Testis (tissue), 3 donors: ENCODE data around the gene CEP72. TPM values are rescaled to one million over a fixed set of nuclear protein-coding genes. Genes with fewer than 3 reads are reported as not detected.

Source experiments
- DNase-seq: peaks from one replicate; pipeline ENCODE4 v3.0.0-alpha.2; 2019
- H3K27ac ChIP-seq, 2 donors: fragments of 200-600 bp; sonication (generic); one replicate each; pipeline ENCODE4 v1.5.1; 2019
- H3K27me3 ChIP-seq: fragments of 200-600 bp; sonication (generic); one replicate; pipeline ENCODE4 v1.5.1; 2019
- H3K36me3 ChIP-seq: fragments of 200-600 bp; sonication (generic); one replicate; pipeline ENCODE4 v1.5.1; 2017; ENCODE audit warnings: low read depth; ENCODE audit errors: missing control alignments
- H3K4me1 ChIP-seq: fragments of 200-600 bp; sonication (generic); one replicate; pipeline ENCODE4 v1.5.1; 2019
- H3K4me3 ChIP-seq, 2 donors: fragments of 200-600 bp; sonication (generic); one replicate each; pipeline ENCODE4 v1.5.1; 2017 to 2019
- H3K9me3 ChIP-seq: fragments of 200-600 bp; sonication (generic); one replicate; pipeline ENCODE4 v1.5.1; 2017
- POLR2A ChIP-seq: fragments of 450-650 bp; IDR thresholded peaks from one replicate; pipeline ENCODE4 v1.6.1; 2017; ENCODE audit warnings: antibody characterized with exemption, mild to moderate bottlenecking, moderate library complexity
- WGBS, 2 donors: methylation state at CpG; one replicate each; pipeline ENCODE4 v1.1.5; 2018; 5-methylcytosine and 5-hydroxymethylcytosine counted together
- intact Hi-C: fragments of 100-400 bp; cut with DNase I; formaldehyde crosslinking; loops from one replicate; pipeline ENCODE4 v1.15.1; 2023; ENCODE audit warnings: low total_unique reads
- polyA plus RNA-seq: library from polyadenylated mRNA; stranded (reverse); fragments of 350-450 nt; fragmentation: Illumina TruSeq; extraction: RNeasy Lipid Tissue Mini Kit (QIAGEN cat#74804); gene quantifications from one replicate; pipeline ENCODE4 v1.2.3, GENCODE V29; 2014; ENCODE audit warnings: low read depth, low replicate concordance; ENCODE audit not compliant: insufficient read depth
- total RNA-seq, 2 donors: library from RNA; depleted of rRNA; stranded (reverse); fragments of >200 nt; gene quantifications; one replicate each; pipeline ENCODE4 v1.2.3, GENCODE V29; 2016
- TF ChIP-seq, protein P1 (sequence below), 3 experiments: fragments of 450-650 bp in 2 of 3; fragments of 200-600 bp in 1 of 3; sonication (generic) in 1 of 3; IDR thresholded peaks; one replicate each; pipeline ENCODE4 v1.5.1; 2016 to 2019; ENCODE audit warnings: antibody characterized with exemption in 3 of 3, mild to moderate bottlenecking in 2 of 3, moderate library complexity in 1 of 3

CEP72 gene
- total and polyA plus RNA-seq, 3 donors from 2014 or later: 18.5 to 31.2 (median 19.8) TPM

DNA sequence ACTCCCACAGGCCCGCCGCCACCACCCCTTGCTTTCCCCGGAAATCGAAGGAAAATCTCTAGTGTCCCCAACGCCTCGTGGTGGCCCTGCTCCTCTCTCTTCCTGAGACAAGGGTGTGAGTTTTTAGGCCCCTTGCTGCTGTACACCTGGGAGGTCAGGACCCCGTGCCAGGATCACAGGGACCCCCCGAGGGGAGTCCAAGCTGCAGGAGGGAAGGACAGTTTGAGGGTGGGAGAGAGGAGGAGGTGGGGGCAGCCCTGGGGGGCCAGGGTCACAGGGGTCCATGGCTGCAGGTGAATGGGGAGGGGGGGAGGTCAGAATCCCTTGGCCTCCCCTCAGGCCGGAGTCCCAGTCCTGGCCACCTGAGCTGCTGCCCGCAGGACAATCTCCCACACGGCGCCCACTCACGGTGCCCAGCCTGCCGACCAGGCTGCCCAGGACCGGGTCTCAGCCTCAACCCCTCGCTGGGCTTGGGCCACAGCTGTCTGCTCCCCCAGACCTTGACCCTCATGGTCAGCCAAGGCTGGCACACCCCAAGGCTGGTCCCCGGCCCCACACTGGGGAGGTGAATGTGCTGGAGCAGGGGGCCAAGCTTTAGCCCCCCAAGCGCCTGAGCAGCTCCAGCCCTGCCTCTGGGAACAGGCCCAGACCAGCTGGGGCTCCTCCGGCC is 61.2 kb downstream of the CEP72 start:
- DNase-seq: no peak

DNA sequence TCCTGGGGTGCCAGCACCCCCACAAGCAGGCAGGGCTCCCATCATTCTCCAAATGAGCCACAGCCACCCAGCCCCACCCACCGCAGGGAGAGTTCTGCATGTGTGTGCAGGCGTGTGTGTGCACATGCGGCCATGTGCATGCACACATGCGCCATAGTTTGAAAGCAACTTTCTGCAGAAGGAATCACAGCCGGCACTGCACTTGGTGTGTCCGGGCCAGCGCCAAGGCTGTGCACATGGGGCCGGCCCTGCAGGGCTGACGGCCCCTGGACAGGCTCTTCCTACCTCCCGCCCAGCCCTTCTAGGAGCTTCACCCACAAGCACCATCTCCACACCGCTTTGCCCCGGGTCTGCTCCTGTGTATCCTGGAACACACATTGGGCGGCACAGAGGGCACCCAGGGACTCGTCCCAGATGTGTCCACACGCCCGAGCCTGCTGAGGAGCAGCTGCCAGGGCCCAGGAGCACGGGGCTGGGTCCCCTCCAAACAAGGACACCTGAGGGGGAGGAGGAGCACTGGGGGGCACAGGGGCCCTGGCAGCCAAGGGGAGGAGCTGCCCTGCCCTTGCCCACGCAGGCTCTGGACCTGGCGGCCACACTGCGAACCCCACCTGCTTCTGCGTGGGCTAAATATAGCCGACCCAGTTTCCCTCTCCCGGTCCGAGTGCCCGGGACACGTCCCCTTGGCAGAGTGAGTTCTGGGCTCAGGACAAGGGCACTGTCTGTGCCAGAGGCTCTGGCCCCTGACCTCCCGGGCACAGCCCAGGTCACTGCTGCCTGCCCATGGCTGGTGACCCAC is 61.9 kb downstream of the CEP72 start:
- H3K4me1 ChIP-seq: peaks cover 32% of the 10 kb centered on the region

More for the DNA sequence above, 61.2 kb downstream of the CEP72 start:
- no peaks in the 10 kb centered on the region for H3K9me3 ChIP-seq
- H3K27ac ChIP-seq: no peak overlapping the region
- no peaks in the 10 kb centered on the region for H3K36me3 ChIP-seq
- TF ChIP-seq POLR2A: no peak
- TF ChIP-seq, protein P1, sequence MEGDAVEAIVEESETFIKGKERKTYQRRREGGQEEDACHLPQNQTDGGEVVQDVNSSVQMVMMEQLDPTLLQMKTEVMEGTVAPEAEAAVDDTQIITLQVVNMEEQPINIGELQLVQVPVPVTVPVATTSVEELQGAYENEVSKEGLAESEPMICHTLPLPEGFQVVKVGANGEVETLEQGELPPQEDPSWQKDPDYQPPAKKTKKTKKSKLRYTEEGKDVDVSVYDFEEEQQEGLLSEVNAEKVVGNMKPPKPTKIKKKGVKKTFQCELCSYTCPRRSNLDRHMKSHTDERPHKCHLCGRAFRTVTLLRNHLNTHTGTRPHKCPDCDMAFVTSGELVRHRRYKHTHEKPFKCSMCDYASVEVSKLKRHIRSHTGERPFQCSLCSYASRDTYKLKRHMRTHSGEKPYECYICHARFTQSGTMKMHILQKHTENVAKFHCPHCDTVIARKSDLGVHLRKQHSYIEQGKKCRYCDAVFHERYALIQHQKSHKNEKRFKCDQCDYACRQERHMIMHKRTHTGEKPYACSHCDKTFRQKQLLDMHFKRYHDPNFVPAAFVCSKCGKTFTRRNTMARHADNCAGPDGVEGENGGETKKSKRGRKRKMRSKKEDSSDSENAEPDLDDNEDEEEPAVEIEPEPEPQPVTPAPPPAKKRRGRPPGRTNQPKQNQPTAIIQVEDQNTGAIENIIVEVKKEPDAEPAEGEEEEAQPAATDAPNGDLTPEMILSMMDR (IDR thresholded peaks at IDR 0.05): no peak
- no peaks in the 10 kb centered on the region for H3K27me3 ChIP-seq
- intact Hi-C loops: loop anchor here (5.0 kb wide), 1 partner anchor 234 kb away; no protein-coding TSS in a partner anchor
- 42 to 47% methylated on average over 12 to 19 of the region's 19 CpGs for WGBS, 2 donors
- peaks cover 32% of the 10 kb centered on the region for H3K4me1 ChIP-seq
- no peak overlapping the region for H3K4me3 ChIP-seq

DNA sequence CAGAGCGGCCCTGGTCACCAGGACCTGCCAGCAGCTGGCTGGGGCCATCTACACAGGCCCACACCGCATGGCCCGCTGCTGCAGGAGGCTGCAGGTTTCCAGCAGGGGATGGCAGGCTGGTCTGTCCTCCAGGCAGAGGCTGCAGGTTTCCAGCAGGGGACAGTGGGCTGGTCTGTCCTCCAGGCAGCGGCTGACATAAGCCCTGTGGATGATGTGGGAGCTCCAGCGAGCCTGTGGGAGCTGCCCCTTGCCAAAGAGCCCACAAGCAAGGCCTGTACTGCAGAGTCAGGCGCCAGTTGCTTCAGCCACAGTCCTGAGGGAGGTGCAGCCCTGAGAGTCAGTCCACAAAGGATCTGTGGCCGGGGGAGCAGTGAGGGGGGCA is 62.5 kb downstream of the CEP72 start:
- no peak overlapping the region for H3K4me3 ChIP-seq
- no peak for TF ChIP-seq POLR2A
- TF ChIP-seq, protein P1 (IDR thresholded peaks at IDR 0.05): no peak
- WGBS, 2 donors: 51% methylated on average over 6 of the region's 7 CpGs; no CpG with 5 or more reads in 1 of the 2 donors
- DNase-seq: peak; percentile 34
- H3K9me3 ChIP-seq: no peaks in the 10 kb centered on the region
- intact Hi-C loops: loop anchor here (5.0 kb wide), 1 partner anchor 233 kb away; no protein-coding TSS in a partner anchor
- H3K27ac ChIP-seq: no peak overlapping the region
- H3K4me1 ChIP-seq: peaks cover 32% of the 10 kb centered on the region
- no peaks in the 10 kb centered on the region for H3K36me3 ChIP-seq
- H3K27me3 ChIP-seq: no peaks in the 10 kb centered on the region

More for the DNA sequence above, 61.9 kb downstream of the CEP72 start:
- H3K27me3 ChIP-seq: no peaks in the 10 kb centered on the region
- no peaks in the 10 kb centered on the region for H3K9me3 ChIP-seq
- H3K4me3 ChIP-seq: no peak overlapping the region
- intact Hi-C loops: loop anchor here (5.0 kb wide), 1 partner anchor 233 kb away; no protein-coding TSS in a partner anchor
- no peak overlapping the region for H3K27ac ChIP-seq
- 33 to 37% methylated on average over 1 to 26 of the region's 27 CpGs for WGBS, 2 donors
- DNase-seq: peak; percentile 21
- H3K36me3 ChIP-seq: no peaks in the 10 kb centered on the region
- no peak for TF ChIP-seq POLR2A
- TF ChIP-seq, protein P1 (IDR thresholded peaks at IDR 0.05): no peak

DNA sequence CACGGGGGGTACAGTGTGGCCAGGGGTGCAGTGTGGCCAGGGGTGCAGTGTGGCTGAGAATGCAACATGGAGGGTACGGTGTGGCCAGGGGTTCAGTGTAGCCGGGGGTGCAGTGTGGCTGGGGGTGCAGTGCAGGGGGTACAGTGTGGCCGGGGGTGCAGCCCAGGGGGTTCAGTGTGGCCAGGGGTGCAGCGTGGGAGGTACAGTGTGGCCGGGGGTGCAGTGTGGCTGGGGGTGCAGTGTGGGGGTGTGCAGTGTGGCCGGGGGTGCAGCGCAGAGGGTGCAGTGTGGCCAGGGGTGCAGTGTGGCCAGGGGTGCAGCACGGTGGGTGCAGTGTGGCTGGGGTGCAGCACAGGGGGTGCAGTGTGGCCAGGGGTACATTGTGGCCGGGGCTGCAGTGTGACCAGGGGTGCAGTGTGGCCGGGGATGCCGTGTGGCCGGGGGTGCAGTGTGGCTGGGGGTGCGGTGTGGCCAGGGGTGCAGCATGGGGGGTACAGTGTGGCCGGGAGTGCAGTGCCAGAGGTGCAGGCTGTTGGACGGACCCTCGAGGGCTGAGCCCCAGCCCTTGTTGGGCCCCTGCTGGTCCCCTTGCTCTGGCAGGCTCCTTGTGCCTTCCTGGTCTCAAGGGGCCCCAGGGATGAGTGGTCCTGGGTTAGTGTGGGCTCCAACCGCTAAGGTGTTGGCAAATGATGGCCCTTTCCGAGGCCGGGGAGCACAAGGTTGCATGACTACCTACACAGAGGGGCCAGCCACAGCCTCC is 63.2 kb downstream of the CEP72 start:
- 63 to 78% methylated on average over 7 to 20 of the region's 20 CpGs for WGBS, 2 donors
- no peak overlapping the region for H3K27ac ChIP-seq
- peaks cover 32% of the 10 kb centered on the region for H3K4me1 ChIP-seq
- TF ChIP-seq, protein P1 (IDR thresholded peaks at IDR 0.05): no peak
- no peak for TF ChIP-seq POLR2A
- no peaks in the 10 kb centered on the region for H3K36me3 ChIP-seq
- no peak overlapping the region for H3K4me3 ChIP-seq
- intact Hi-C loops: no loop called here
- no peaks in the 10 kb centered on the region for H3K9me3 ChIP-seq
- DNase-seq: peak; percentile 12
- no peaks in the 10 kb centered on the region for H3K27me3 ChIP-seq
